Astrocyte (in vitro differentiated cells and primary cell): ENCODE results near the gene PLPP4. TPM values are rescaled to one million over a fixed set of nuclear protein-coding genes. Genes with fewer than 3 reads are reported as not detected.

ENCODE experiments used
- DNase-seq: peaks from one replicate; pipeline ENCODE4 v3.0.0-alpha.2; 2010; ENCODE audit warnings: low read depth
- FAIRE-seq: peaks from 2 replicates; lab custom pipeline; 2011; peaks lifted over from hg19 to GRCh38; lab: Jason Lieb, UNC
- H2AFZ ChIP-seq: 2 replicates; pipeline ENCODE4 v1.6.0; 2012; ENCODE audit warnings: low read depth, low read length, inconsistent platforms
- H3K27ac ChIP-seq: 2 replicates; pipeline ENCODE4 v1.5.1; 2011; ENCODE audit warnings: low read depth, low read length, inconsistent platforms
- H3K27me3 ChIP-seq: 2 replicates; pipeline ENCODE4 v1.6.0; 2011; ENCODE audit warnings: low read length, inconsistent platforms; ENCODE audit not compliant: insufficient read depth
- H3K36me3 ChIP-seq: 2 replicates; pipeline ENCODE4 v1.5.1; 2011; ENCODE audit warnings: low read length, inconsistent platforms; ENCODE audit not compliant: insufficient read depth
- H3K4me1 ChIP-seq: 2 replicates; pipeline ENCODE4 v1.5.1; 2011; ENCODE audit warnings: low read length, inconsistent platforms; ENCODE audit not compliant: insufficient read depth
- H3K4me2 ChIP-seq: 2 replicates; pipeline ENCODE4 v1.6.0; 2012; ENCODE audit warnings: low read length, inconsistent platforms
- H3K4me3 ChIP-seq: 2 replicates; pipeline ENCODE4 v1.5.1; 2011; ENCODE audit warnings: low read depth, mild to moderate bottlenecking, low read length, inconsistent platforms; ENCODE audit not compliant: insufficient read depth
- H3K79me2 ChIP-seq: 2 replicates; pipeline ENCODE4 v1.6.0; 2012; ENCODE audit warnings: mild to moderate bottlenecking, low read length, inconsistent platforms; ENCODE audit not compliant: insufficient read depth
- H3K9ac ChIP-seq: 2 replicates; pipeline ENCODE4 v1.6.0; 2012; ENCODE audit warnings: mild to moderate bottlenecking, low read length, inconsistent platforms
- H3K9me3 ChIP-seq: 2 replicates; pipeline ENCODE4 v1.5.1; 2012; ENCODE audit warnings: low read depth, mild to moderate bottlenecking, low read length, inconsistent platforms; ENCODE audit not compliant: insufficient read depth
- H4K20me1 ChIP-seq: 2 replicates; pipeline ENCODE4 v1.6.0; 2012; ENCODE audit warnings: low read length, inconsistent platforms; ENCODE audit not compliant: insufficient read depth
- H3K27ac Mint-ChIP-seq: one replicate; pipeline ENCODE4 v1.8.0; 2021; ENCODE audit warnings: mild to moderate bottlenecking, mixed read lengths; ENCODE audit not compliant: unreplicated experiment
- H3K27me3 Mint-ChIP-seq: one replicate; pipeline ENCODE4 v1.8.0; 2021; ENCODE audit warnings: low read depth, mixed read lengths; ENCODE audit not compliant: unreplicated experiment
- H3K36me3 Mint-ChIP-seq: one replicate; pipeline ENCODE4 v1.8.0; 2021; ENCODE audit warnings: low read depth, mixed read lengths; ENCODE audit not compliant: unreplicated experiment
- H3K4me1 Mint-ChIP-seq: one replicate; pipeline ENCODE4 v1.8.0; 2021; ENCODE audit warnings: low read depth, mixed read lengths; ENCODE audit not compliant: unreplicated experiment
- H3K4me3 Mint-ChIP-seq: one replicate; pipeline ENCODE4 v1.8.0; 2021; ENCODE audit warnings: mild to moderate bottlenecking, moderate library complexity, mixed read lengths; ENCODE audit not compliant: unreplicated experiment
- H3K9me3 Mint-ChIP-seq: one replicate; pipeline ENCODE4 v1.8.0; 2021; ENCODE audit warnings: mild to moderate bottlenecking, mixed read lengths; ENCODE audit not compliant: unreplicated experiment
- CTCF ChIP-seq: IDR thresholded peaks from 2 replicates; pipeline ENCODE4 v1.5.1; 2011; ENCODE audit warnings: low read depth, mild to moderate bottlenecking, inconsistent platforms, low read length, moderate library complexity; ENCODE audit not compliant: insufficient read depth
- EZH2 ChIP-seq: IDR thresholded peaks from 2 replicates; pipeline ENCODE4 v1.6.1; 2012; ENCODE audit warnings: mild to moderate bottlenecking, low read length, inconsistent platforms; ENCODE audit not compliant: insufficient read depth
- total RNA-seq: library from RNA; stranded (reverse); gene quantifications from 2 replicates; pipeline ENCODE4 v1.2.1, GENCODE V29; 2021

The PLPP4 gene
- total RNA-seq, 1 donor from 2014 or later = 44.1 TPM

- H3K27me3 ChIP-seq = no peaks in the 10 kb centered on the region
- no peaks in the 10 kb centered on the region for H3K9me3 ChIP-seq
- peaks cover 76% of the 10 kb centered on the region for H3K4me1 Mint-ChIP-seq
- H3K4me3 Mint-ChIP-seq = no peak overlapping the region
- no peak for DNase-seq
- H2AFZ ChIP-seq = no peak overlapping the region
- H3K27me3 Mint-ChIP-seq = no peaks in the 10 kb centered on the region
- TF ChIP-seq EZH2 (no peak), CTCF (no peak)
- no peak overlapping the region for H3K4me2 ChIP-seq
- no peak overlapping the region for H3K4me3 ChIP-seq
- peaks cover 5% of the 10 kb centered on the region for H3K9me3 Mint-ChIP-seq
- peaks cover 21% of the 10 kb centered on the region for H3K36me3 Mint-ChIP-seq
- no peaks in the 10 kb centered on the region for H4K20me1 ChIP-seq
- peaks cover 39% of the 10 kb centered on the region for H3K79me2 ChIP-seq
- peak overlapping the region; percentile 60 for H3K9ac ChIP-seq
- H3K27ac ChIP-seq = peak overlapping the region; percentile 84
- no peaks in the 10 kb centered on the region for H3K36me3 ChIP-seq
- FAIRE-seq = no peak
- peak overlapping the region; percentile 79 for H3K27ac Mint-ChIP-seq
- peaks cover 76% of the 10 kb centered on the region for H3K4me1 ChIP-seq
These were observed 50.1 kb downstream of the PLPP4 start for GRCh38 chr10:120507175-120507574.

GRCh38 chr10:120507651-120508050, 50.6 kb downstream of the PLPP4 start:
- FAIRE-seq = no peak
- H3K4me3 Mint-ChIP-seq = no peak overlapping the region
- peaks cover 21% of the 10 kb centered on the region for H3K36me3 Mint-ChIP-seq
- Histone ChIP-seq H3K79me2 (peaks cover 36% of the 10 kb centered on the region), H3K36me3 (no peaks in the 10 kb centered on the region), H2AFZ (no peak overlapping the region), H3K9ac (peak overlapping the region; percentile 60), H4K20me1 (no peaks in the 10 kb centered on the region), H3K4me3 (no peak overlapping the region), H3K4me2 (peak overlapping the region; percentile 59), H3K9me3 (no peaks in the 10 kb centered on the region), H3K4me1 (peaks cover 76% of the 10 kb centered on the region), H3K27ac (peak overlapping the region; percentile 84), H3K27me3 (no peaks in the 10 kb centered on the region)
- TF ChIP-seq CTCF (no peak), EZH2 (no peak)
- no peak for DNase-seq
- no peaks in the 10 kb centered on the region for H3K27me3 Mint-ChIP-seq
- H3K27ac Mint-ChIP-seq = peak overlapping the region; percentile 79
- H3K4me1 Mint-ChIP-seq = peaks cover 76% of the 10 kb centered on the region
- H3K9me3 Mint-ChIP-seq = peaks cover 5% of the 10 kb centered on the region

GRCh38 chr10:120508393-120508792, 51.4 kb downstream of the PLPP4 start:
- Mint-ChIP-seq H3K36me3 (peaks cover 20% of the 10 kb centered on the region), H3K27ac (peak overlapping the region; percentile 79), H3K27me3 (no peaks in the 10 kb centered on the region), H3K9me3 (peaks cover 5% of the 10 kb centered on the region), H3K4me3 (no peak overlapping the region), H3K4me1 (peaks cover 76% of the 10 kb centered on the region)
- H3K79me2 ChIP-seq = peaks cover 33% of the 10 kb centered on the region
- TF ChIP-seq EZH2 (no peak), CTCF (no peak)
- peak overlapping the region; percentile 59 for H3K4me2 ChIP-seq
- peaks cover 74% of the 10 kb centered on the region for H3K4me1 ChIP-seq
- no peak overlapping the region for H2AFZ ChIP-seq
- H3K27me3 ChIP-seq = no peaks in the 10 kb centered on the region
- no peaks in the 10 kb centered on the region for H3K9me3 ChIP-seq
- peak overlapping the region; percentile 84 for H3K27ac ChIP-seq
- peaks cover 6% of the 10 kb centered on the region for H4K20me1 ChIP-seq
- FAIRE-seq (peak; percentile 79), DNase-seq (peak; percentile 99)
- H3K4me3 ChIP-seq = no peak overlapping the region
- H3K9ac ChIP-seq = peak overlapping the region; percentile 60
- no peaks in the 10 kb centered on the region for H3K36me3 ChIP-seq
